GM21576 (cell line): ENCODE results near the gene SHISA8.
"Not testable (repeated sequence)": the region's sequence is repeated elsewhere in the genome, so short reads cannot be mapped to it uniquely, and the experiment has no call there.

Experiments
- ATAC-seq: cut with Tn5 transposase; IDR thresholded peaks from one replicate; pipeline ENCODE4 v1.9.1; 2021; ENCODE audit warnings: mild to moderate bottlenecking, moderate library complexity; ENCODE audit not compliant: unreplicated experiment

SHISA8 gene

GRCh38 chr22:41900652-41901312 is 14.1 kb downstream of the SHISA8 start:
- no peak for ATAC-seq

GRCh38 chr22:41899992-41900651 is 14.8 kb downstream of the SHISA8 start:
- ATAC-seq = no peak

- ATAC-seq = no peak
Observed at GRCh38 chr22:41899110-41899509, 15.8 kb downstream of the SHISA8 start.

- no peak for ATAC-seq
Observed at GRCh38 chr22:41898645-41899044, 16.2 kb downstream of the SHISA8 start.

GRCh38 chr22:41893591-41894375 is 21.1 kb downstream of the SHISA8 start:
- ATAC-seq = no peak

- no peak for ATAC-seq
Observed at GRCh38 chr22:41892721-41893120, 22.2 kb downstream of the SHISA8 start.

- no peak for ATAC-seq
Observed at GRCh38 chr22:41891407-41891806, 23.5 kb downstream of the SHISA8 start.

GRCh38 chr22:41888627-41889200 is 26.2 kb downstream of the SHISA8 start:
- no peak for ATAC-seq

- no peak for ATAC-seq
Observed at GRCh38 chr22:41885516-41885915, 29.4 kb downstream of the SHISA8 start.

- ATAC-seq = no peak
Observed at GRCh38 chr22:41885116-41885515, 29.8 kb downstream of the SHISA8 start.

- ATAC-seq = no peak
Observed at GRCh38 chr22:41883400-41883799, 31.5 kb downstream of the SHISA8 start.

GRCh38 chr22:41880653-41881052 is 34.2 kb downstream of the SHISA8 start:
- no peak for ATAC-seq

GRCh38 chr22:41876675-41877074 is 38.2 kb downstream of the SHISA8 start:
- no peak for ATAC-seq

GRCh38 chr22:41876275-41876674 is 38.6 kb downstream of the SHISA8 start:
- no peak for ATAC-seq

GRCh38 chr22:41875531-41876270 is 39.2 kb downstream of the SHISA8 start:
- ATAC-seq = no peak

- no peak for ATAC-seq
Observed at GRCh38 chr22:41874090-41874489, 40.8 kb downstream of the SHISA8 start.

GRCh38 chr22:41873391-41873790 is 41.5 kb downstream of the SHISA8 start:
- no peak for ATAC-seq

GRCh38 chr22:41870786-41871185 is 44.1 kb downstream of the SHISA8 start:
- ATAC-seq = no peak

GRCh38 chr22:41870081-41870480 is 44.8 kb downstream of the SHISA8 start:
- ATAC-seq = not testable (repeated sequence)

GRCh38 chr22:41868556-41868955 is 46.3 kb downstream of the SHISA8 start:
- ATAC-seq = no peak

GRCh38 chr22:41863472-41863871 is 51.4 kb downstream of the SHISA8 start:
- ATAC-seq = no peak
